ENCODE results near the gene GALNT14. TPM values are rescaled to one million over a fixed set of nuclear protein-coding genes. Genes with fewer than 3 reads are reported as not detected.

The GALNT14 gene
- total and polyA plus RNA-seq, 2 donors (not counting 1 experiment from before 2014, with no cell fraction given), result 0.15 to 0.83 TPM

DNA sequence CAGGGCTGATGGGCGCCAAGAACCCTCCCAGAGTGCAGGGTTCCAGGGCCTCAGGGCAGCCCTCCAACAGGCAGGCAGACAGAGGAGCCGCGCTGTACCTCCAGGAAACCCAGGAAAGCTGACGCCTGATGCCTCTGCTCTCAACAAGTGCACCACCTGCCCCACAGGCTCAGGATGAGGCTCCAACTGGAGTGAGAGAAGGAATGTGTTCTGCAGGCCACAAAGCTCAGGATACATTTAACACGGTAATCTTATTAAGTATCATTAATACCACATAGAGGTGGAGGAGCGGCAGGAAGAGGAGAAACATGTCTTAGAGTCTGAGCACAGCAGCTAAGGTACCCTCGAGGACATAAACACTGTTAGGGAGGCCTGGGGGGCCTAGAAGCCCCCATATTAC lies 175.1 kb downstream of the GALNT14 start:
- no peaks in the 10 kb centered on the region for H3K27me3 ChIP-seq (ENCODE audit: control insufficient read depth, insufficient read depth, low read length)
- H4K20me1 ChIP-seq (ENCODE audit: control insufficient read depth, extremely low read depth, insufficient read depth, low read length), result no peaks in the 10 kb centered on the region
- H3K79me2 ChIP-seq (ENCODE audit: control insufficient read depth, insufficient read depth, low read length), result no peaks in the 10 kb centered on the region
- H3K27ac ChIP-seq (ENCODE audit: insufficient read depth, low read length), result no peak overlapping the region
- H3K9ac ChIP-seq (ENCODE audit: insufficient read depth, low read length), result no peak overlapping the region
- no peak overlapping the region for H3K4me2 ChIP-seq (ENCODE audit: extremely low read depth, insufficient read depth, low read length)
- H3K9me3 ChIP-seq (ENCODE audit: control insufficient read depth, insufficient read depth, low read depth, low read length), result no peaks in the 10 kb centered on the region
- no peak overlapping the region for H2AFZ ChIP-seq (ENCODE audit: low read length)
- DNase-seq (ENCODE audit: low read depth in 2 of 2), result no peak
- H3K36me3 ChIP-seq (ENCODE audit: control insufficient read depth, insufficient read depth, low read length), result no peaks in the 10 kb centered on the region
- no peaks in the 10 kb centered on the region for H3K4me1 ChIP-seq (ENCODE audit: control insufficient read depth, extremely low read depth, insufficient read depth, low read length)
- no peak overlapping the region for H3K4me3 ChIP-seq (replicated peaks in 1 of 4; ENCODE audit: control extremely low read depth in 1 of 4, insufficient read depth in 1 of 4, low read depth in 3 of 4, low read length in 4 of 4)
- TF ChIP-seq, protein P1, sequence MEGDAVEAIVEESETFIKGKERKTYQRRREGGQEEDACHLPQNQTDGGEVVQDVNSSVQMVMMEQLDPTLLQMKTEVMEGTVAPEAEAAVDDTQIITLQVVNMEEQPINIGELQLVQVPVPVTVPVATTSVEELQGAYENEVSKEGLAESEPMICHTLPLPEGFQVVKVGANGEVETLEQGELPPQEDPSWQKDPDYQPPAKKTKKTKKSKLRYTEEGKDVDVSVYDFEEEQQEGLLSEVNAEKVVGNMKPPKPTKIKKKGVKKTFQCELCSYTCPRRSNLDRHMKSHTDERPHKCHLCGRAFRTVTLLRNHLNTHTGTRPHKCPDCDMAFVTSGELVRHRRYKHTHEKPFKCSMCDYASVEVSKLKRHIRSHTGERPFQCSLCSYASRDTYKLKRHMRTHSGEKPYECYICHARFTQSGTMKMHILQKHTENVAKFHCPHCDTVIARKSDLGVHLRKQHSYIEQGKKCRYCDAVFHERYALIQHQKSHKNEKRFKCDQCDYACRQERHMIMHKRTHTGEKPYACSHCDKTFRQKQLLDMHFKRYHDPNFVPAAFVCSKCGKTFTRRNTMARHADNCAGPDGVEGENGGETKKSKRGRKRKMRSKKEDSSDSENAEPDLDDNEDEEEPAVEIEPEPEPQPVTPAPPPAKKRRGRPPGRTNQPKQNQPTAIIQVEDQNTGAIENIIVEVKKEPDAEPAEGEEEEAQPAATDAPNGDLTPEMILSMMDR (conservative IDR thresholded peaks at IDR 0.05 in 1 of 2, IDR thresholded peaks at IDR 0.05 in 1 of 2; ENCODE audit: low read depth in 1 of 2, low read length in 2 of 2), result no peak
- TF ChIP-seq EZH2 (IDR thresholded peaks at IDR 0.05; ENCODE audit: low read length, missing control alignments), result no peak

DNA sequence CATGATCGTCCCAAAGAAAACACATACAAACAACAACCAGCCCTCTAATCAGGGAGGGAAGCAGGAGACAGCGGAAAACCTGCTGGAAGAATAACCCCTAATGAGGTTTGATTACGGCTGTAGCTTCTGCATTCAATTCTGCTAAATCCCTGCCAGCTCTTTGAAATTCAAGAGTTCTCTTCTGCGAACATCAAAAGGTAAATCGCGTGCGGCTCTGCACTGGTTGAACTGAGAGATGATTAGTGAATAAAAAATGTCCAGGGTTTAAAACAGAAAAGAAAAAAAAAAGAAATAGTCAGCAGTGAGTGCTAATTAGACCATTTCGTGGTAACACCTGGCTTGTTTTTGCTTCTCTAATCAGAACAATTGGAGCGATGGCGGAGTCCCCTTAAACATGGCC lies 178.0 kb downstream of the GALNT14 start:
- Histone ChIP-seq H3K27ac (ENCODE audit: insufficient read depth, low read length) (no peak overlapping the region), H3K9ac (ENCODE audit: insufficient read depth, low read length) (no peak overlapping the region), H2AFZ (ENCODE audit: low read length) (no peak overlapping the region), H3K4me2 (ENCODE audit: extremely low read depth, insufficient read depth, low read length) (no peak overlapping the region), H3K79me2 (ENCODE audit: control insufficient read depth, insufficient read depth, low read length) (no peaks in the 10 kb centered on the region), H3K4me3 (replicated peaks in 1 of 4; ENCODE audit: control extremely low read depth in 1 of 4, insufficient read depth in 1 of 4, low read depth in 3 of 4, low read length in 4 of 4) (no peak overlapping the region), H3K4me1 (ENCODE audit: control insufficient read depth, extremely low read depth, insufficient read depth, low read length) (no peaks in the 10 kb centered on the region), H3K27me3 (ENCODE audit: control insufficient read depth, insufficient read depth, low read length) (no peaks in the 10 kb centered on the region), H4K20me1 (ENCODE audit: control insufficient read depth, extremely low read depth, insufficient read depth, low read length) (no peaks in the 10 kb centered on the region), H3K9me3 (ENCODE audit: control insufficient read depth, insufficient read depth, low read depth, low read length) (no peaks in the 10 kb centered on the region), H3K36me3 (ENCODE audit: control insufficient read depth, insufficient read depth, low read length) (no peaks in the 10 kb centered on the region)
- TF ChIP-seq EZH2 (IDR thresholded peaks at IDR 0.05; ENCODE audit: low read length, missing control alignments), result no peak
- TF ChIP-seq, protein P1 (conservative IDR thresholded peaks at IDR 0.05 in 1 of 2, IDR thresholded peaks at IDR 0.05 in 1 of 2; ENCODE audit: low read depth in 1 of 2, low read length in 2 of 2), result no peak
- DNase-seq (ENCODE audit: low read depth in 2 of 2), result no peak

DNA sequence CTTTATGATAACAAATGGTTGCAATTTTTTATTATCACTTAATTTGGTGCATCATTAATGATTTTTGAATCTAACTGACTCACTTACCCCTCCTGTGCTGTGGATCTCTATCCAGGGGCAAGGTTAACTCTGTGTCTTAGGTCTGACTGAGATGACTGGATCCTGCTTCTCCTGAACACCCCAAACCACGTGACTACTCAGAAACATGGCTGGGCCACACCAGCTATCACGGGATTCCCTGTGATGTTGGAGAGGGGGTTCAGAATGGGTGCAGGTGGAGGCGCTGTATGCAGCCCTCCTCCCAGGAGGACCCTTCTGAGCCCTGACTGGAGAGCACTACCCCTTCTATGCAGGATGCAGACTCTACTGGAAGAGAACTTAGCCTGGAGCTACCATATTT lies 178.6 kb downstream of the GALNT14 start:
- no peak for DNase-seq (ENCODE audit: low read depth in 2 of 2)
- H3K9me3 ChIP-seq (ENCODE audit: control insufficient read depth, insufficient read depth, low read depth, low read length), result no peaks in the 10 kb centered on the region
- no peaks in the 10 kb centered on the region for H3K4me1 ChIP-seq (ENCODE audit: control insufficient read depth, extremely low read depth, insufficient read depth, low read length)
- no peak overlapping the region for H3K4me2 ChIP-seq (ENCODE audit: extremely low read depth, insufficient read depth, low read length)
- no peaks in the 10 kb centered on the region for H3K79me2 ChIP-seq (ENCODE audit: control insufficient read depth, insufficient read depth, low read length)
- H3K9ac ChIP-seq (ENCODE audit: insufficient read depth, low read length), result no peak overlapping the region
- TF ChIP-seq, protein P1 (conservative IDR thresholded peaks at IDR 0.05 in 1 of 2, IDR thresholded peaks at IDR 0.05 in 1 of 2; ENCODE audit: low read depth in 1 of 2, low read length in 2 of 2), result no peak
- no peak for TF ChIP-seq EZH2 (IDR thresholded peaks at IDR 0.05; ENCODE audit: low read length, missing control alignments)
- no peak overlapping the region for H2AFZ ChIP-seq (ENCODE audit: low read length)
- H3K36me3 ChIP-seq (ENCODE audit: control insufficient read depth, insufficient read depth, low read length), result no peaks in the 10 kb centered on the region
- H3K27me3 ChIP-seq (ENCODE audit: control insufficient read depth, insufficient read depth, low read length), result no peaks in the 10 kb centered on the region
- H4K20me1 ChIP-seq (ENCODE audit: control insufficient read depth, extremely low read depth, insufficient read depth, low read length), result no peaks in the 10 kb centered on the region
- H3K4me3 ChIP-seq (replicated peaks in 1 of 4; ENCODE audit: control extremely low read depth in 1 of 4, insufficient read depth in 1 of 4, low read depth in 3 of 4, low read length in 4 of 4), result no peak overlapping the region
- no peak overlapping the region for H3K27ac ChIP-seq (ENCODE audit: insufficient read depth, low read length)

Measured in fibroblast of lung (primary cell).